Ecto neural progenitor cell (in vitro differentiated cells): ENCODE results near the gene TMEM98.
"Not testable (repeated sequence)": the region's sequence is repeated elsewhere in the genome, so short reads cannot be mapped to it uniquely, and the experiment has no call there.

Experiments
- DNase-seq: peaks from one replicate; pipeline ENCODE4 v3.0.0-alpha.2; 2018; ENCODE audit warnings: low spot score

The TMEM98 gene

GRCh38 chr17:32915245-32915644 lies 12.7 kb upstream of the TMEM98 start:
- DNase-seq, result no peak

- DNase-seq, result peak; percentile 19
Observed at GRCh38 chr17:32916134-32916533, 11.8 kb upstream of the TMEM98 start.

- DNase-seq, result no peak
Observed at GRCh38 chr17:32917081-32917480, 10.9 kb upstream of the TMEM98 start.

- DNase-seq, result peak; percentile 47
Observed at GRCh38 chr17:32917842-32918241, 10.1 kb upstream of the TMEM98 start.

GRCh38 chr17:32919876-32920275 lies 8.1 kb upstream of the TMEM98 start:
- not testable (repeated sequence) for DNase-seq

GRCh38 chr17:32920293-32920692 lies 7.7 kb upstream of the TMEM98 start:
- peak; percentile 30 for DNase-seq

- DNase-seq, result no peak
Observed at GRCh38 chr17:32921017-32921416, 6.9 kb upstream of the TMEM98 start.

- not testable (repeated sequence) for DNase-seq
Observed at GRCh38 chr17:32923905-32924304, 4.0 kb upstream of the TMEM98 start.

GRCh38 chr17:32926183-32926582 lies 1.8 kb upstream of the TMEM98 start:
- DNase-seq, result peak; percentile 32

- DNase-seq, result not testable (repeated sequence)
Observed at GRCh38 chr17:32926789-32927188, 1.2 kb upstream of the TMEM98 start.

GRCh38 chr17:32927201-32927723 lies 691 bp upstream of the TMEM98 start:
- no peak for DNase-seq

GRCh38 chr17:32928586-32929535 lies 908 bp downstream of the TMEM98 start:
- peak; percentile 73 for DNase-seq

- no peak for DNase-seq
Observed at GRCh38 chr17:32929588-32929987, 1.6 kb downstream of the TMEM98 start.

- DNase-seq, result no peak
Observed at GRCh38 chr17:32930512-32930911, 2.6 kb downstream of the TMEM98 start.

- DNase-seq, result peak; percentile 18
Observed at GRCh38 chr17:32931686-32932085, 3.7 kb downstream of the TMEM98 start.

GRCh38 chr17:32933881-32934280 lies 5.9 kb downstream of the TMEM98 start:
- peak; percentile 41 for DNase-seq

GRCh38 chr17:32935726-32936125 lies 7.8 kb downstream of the TMEM98 start:
- no peak for DNase-seq

- peak; percentile 58 for DNase-seq
Observed at GRCh38 chr17:32936186-32936893, 8.4 kb downstream of the TMEM98 start.

GRCh38 chr17:32936894-32937500 lies 9.0 kb downstream of the TMEM98 start:
- DNase-seq, result peak; percentile 89

- no peak for DNase-seq
Observed at GRCh38 chr17:32940706-32941390, 12.9 kb downstream of the TMEM98 start.

- DNase-seq, result no peak
Observed at GRCh38 chr17:32941419-32942032, 13.6 kb downstream of the TMEM98 start.
